GM18861 (cell line): ENCODE measurements around the gene ADCY3.

Source experiments
- ATAC-seq: cut with Tn5 transposase; IDR thresholded peaks from one replicate; pipeline ENCODE4 v1.9.1; 2021; ENCODE audit not compliant: unreplicated experiment

The ADCY3 gene

GRCh38 chr2:24926220-24926601 lies 6.2 kb upstream of the ADCY3 start:
- ATAC-seq: no peak

GRCh38 chr2:24925815-24926214 lies 5.8 kb upstream of the ADCY3 start:
- no peak for ATAC-seq

GRCh38 chr2:24924732-24925131 lies 4.7 kb upstream of the ADCY3 start:
- no peak for ATAC-seq

- no peak for ATAC-seq
Measured at GRCh38 chr2:24924266-24924665, 4.2 kb upstream of the ADCY3 start.

- no peak for ATAC-seq
Measured at GRCh38 chr2:24923106-24923505, 3.1 kb upstream of the ADCY3 start.

- no peak for ATAC-seq
Measured at GRCh38 chr2:24922556-24922955, 2.5 kb upstream of the ADCY3 start.

GRCh38 chr2:24920809-24921441 lies 888 bp upstream of the ADCY3 start:
- no peak for ATAC-seq

- ATAC-seq: peak; percentile 9
Measured at GRCh38 chr2:24919506-24920097, 435 bp downstream of the ADCY3 start.

GRCh38 chr2:24919037-24919505 lies 966 bp downstream of the ADCY3 start:
- ATAC-seq: no peak

GRCh38 chr2:24918326-24919036 lies 1.6 kb downstream of the ADCY3 start:
- ATAC-seq: no peak

GRCh38 chr2:24917731-24918325 lies 2.2 kb downstream of the ADCY3 start:
- no peak for ATAC-seq

- ATAC-seq: peak; percentile 30
Measured at GRCh38 chr2:24917086-24917485, 3.0 kb downstream of the ADCY3 start.

GRCh38 chr2:24915796-24916195 lies 4.2 kb downstream of the ADCY3 start:
- no peak for ATAC-seq

GRCh38 chr2:24915175-24915574 lies 4.9 kb downstream of the ADCY3 start:
- no peak for ATAC-seq

- no peak for ATAC-seq
Measured at GRCh38 chr2:24914713-24915112, 5.3 kb downstream of the ADCY3 start.

GRCh38 chr2:24913911-24914310 lies 6.1 kb downstream of the ADCY3 start:
- no peak for ATAC-seq

GRCh38 chr2:24912986-24913385 lies 7.1 kb downstream of the ADCY3 start:
- ATAC-seq: no peak

- no peak for ATAC-seq
Measured at GRCh38 chr2:24912523-24912922, 7.5 kb downstream of the ADCY3 start.

GRCh38 chr2:24910245-24910644 lies 9.8 kb downstream of the ADCY3 start:
- ATAC-seq: no peak

- no peak for ATAC-seq
Measured at GRCh38 chr2:24909555-24910177, 10.4 kb downstream of the ADCY3 start.

- no peak for ATAC-seq
Measured at GRCh38 chr2:24908461-24908901, 11.6 kb downstream of the ADCY3 start.
